CD8-positive, alpha-beta memory T cell (primary cell): ENCODE results near the gene CPT1A. TPM values are rescaled to one million over a fixed set of nuclear protein-coding genes. Genes with fewer than 3 reads are reported as not detected.

Source experiments
- CTCF ChIA-PET: fragments of 350-600 bp; sonication (Branson Sonifier 250); formaldehyde crosslinking; loops from one replicate; lab custom pipeline; 2021; ENCODE audit warnings: antibody characterized with exemption; lab: Charles Lee
- POLR2A ChIA-PET: fragments of 350-600 bp; sonication (Branson Sonifier 250); formaldehyde crosslinking; loops from one replicate; lab custom pipeline; 2021; ENCODE audit warnings: antibody characterized with exemption; lab: Charles Lee
- DNase-seq, 5 donors: peaks; one replicate each; pipeline versions ENCODE4 v3.0.0 to v3.0.0-alpha.2; 2020 to 2022; ENCODE audit warnings: mixed read lengths in 1 of 5
- H3K27ac ChIP-seq: one replicate; pipeline ENCODE4 v1.7.0; 2013; ENCODE audit warnings: low read depth, mild to moderate bottlenecking, low read length, moderate library complexity
- H3K27me3 ChIP-seq: 2 replicates; pipeline ENCODE4 v1.7.0; 2013; ENCODE audit warnings: low read length, mild to moderate bottlenecking; ENCODE audit not compliant: insufficient read depth, poor library complexity, severe bottlenecking
- H3K36me3 ChIP-seq: 2 replicates; pipeline ENCODE4 v1.7.0; 2013; ENCODE audit warnings: mild to moderate bottlenecking, low read length, moderate library complexity; ENCODE audit not compliant: insufficient read depth
- H3K4me1 ChIP-seq: 2 replicates; pipeline ENCODE4 v1.7.0; 2013; ENCODE audit warnings: mild to moderate bottlenecking, low read length, moderate library complexity; ENCODE audit not compliant: insufficient read depth
- H3K4me3 ChIP-seq: 2 replicates; pipeline ENCODE4 v1.7.0; 2013; ENCODE audit warnings: mild to moderate bottlenecking, low read length
- H3K9me3 ChIP-seq: 2 replicates; pipeline ENCODE4 v1.7.0; 2013; ENCODE audit warnings: mild to moderate bottlenecking, low read length
- H3K27ac Mint-ChIP-seq, 8 donors: one replicate each; pipeline ENCODE4 v1.8.0; 2020 to 2021; ENCODE audit warnings: mixed read lengths in 8 of 8, mild to moderate bottlenecking in 6 of 8, inconsistent platforms in 3 of 8, moderate library complexity in 3 of 8
- H3K27me3 Mint-ChIP-seq, 2 donors: one replicate each; pipeline ENCODE4 v1.8.0; 2020 to 2021; ENCODE audit warnings: mixed read lengths in 2 of 2, mild to moderate bottlenecking in 1 of 2, moderate library complexity in 1 of 2
- H3K36me3 Mint-ChIP-seq, 3 donors: one replicate each; pipeline ENCODE4 v1.8.0; 2020 to 2021; ENCODE audit warnings: mixed read lengths in 3 of 3, inconsistent platforms in 1 of 3, mild to moderate bottlenecking in 1 of 3
- H3K4me1 Mint-ChIP-seq, 3 donors: one replicate each; pipeline ENCODE4 v1.8.0; 2020 to 2021; ENCODE audit warnings: mixed read lengths in 3 of 3, inconsistent platforms in 1 of 3, mild to moderate bottlenecking in 1 of 3
- H3K4me3 Mint-ChIP-seq, 7 donors: one replicate each; pipeline ENCODE4 v1.8.0; 2020 to 2021; ENCODE audit warnings: mixed read lengths in 7 of 7, mild to moderate bottlenecking in 6 of 7, moderate library complexity in 4 of 7, inconsistent platforms in 2 of 7
- H3K9me3 Mint-ChIP-seq, 5 donors: one replicate each; pipeline ENCODE4 v1.8.0; 2020 to 2022; ENCODE audit warnings: mixed read lengths in 5 of 5, mild to moderate bottlenecking in 3 of 5, moderate library complexity in 2 of 5, inconsistent platforms in 1 of 5
- polyA plus RNA-seq: library from polyadenylated mRNA; unstranded; fragments of 300-500 nt; fragmentation: Illumina TruSeq; gene quantifications from one replicate; pipeline ENCODE4 v1.2.3, GENCODE V29; 2021
- total RNA-seq, 2 experiments: library from RNA; stranded (reverse); gene quantifications; one replicate each; pipeline ENCODE4 v1.2.3, GENCODE V29; 2021

The CPT1A gene
- total and polyA plus RNA-seq, 3 experiments from 2014 or later, result 9.8 to 27.4 (median 25.6) TPM

DNA sequence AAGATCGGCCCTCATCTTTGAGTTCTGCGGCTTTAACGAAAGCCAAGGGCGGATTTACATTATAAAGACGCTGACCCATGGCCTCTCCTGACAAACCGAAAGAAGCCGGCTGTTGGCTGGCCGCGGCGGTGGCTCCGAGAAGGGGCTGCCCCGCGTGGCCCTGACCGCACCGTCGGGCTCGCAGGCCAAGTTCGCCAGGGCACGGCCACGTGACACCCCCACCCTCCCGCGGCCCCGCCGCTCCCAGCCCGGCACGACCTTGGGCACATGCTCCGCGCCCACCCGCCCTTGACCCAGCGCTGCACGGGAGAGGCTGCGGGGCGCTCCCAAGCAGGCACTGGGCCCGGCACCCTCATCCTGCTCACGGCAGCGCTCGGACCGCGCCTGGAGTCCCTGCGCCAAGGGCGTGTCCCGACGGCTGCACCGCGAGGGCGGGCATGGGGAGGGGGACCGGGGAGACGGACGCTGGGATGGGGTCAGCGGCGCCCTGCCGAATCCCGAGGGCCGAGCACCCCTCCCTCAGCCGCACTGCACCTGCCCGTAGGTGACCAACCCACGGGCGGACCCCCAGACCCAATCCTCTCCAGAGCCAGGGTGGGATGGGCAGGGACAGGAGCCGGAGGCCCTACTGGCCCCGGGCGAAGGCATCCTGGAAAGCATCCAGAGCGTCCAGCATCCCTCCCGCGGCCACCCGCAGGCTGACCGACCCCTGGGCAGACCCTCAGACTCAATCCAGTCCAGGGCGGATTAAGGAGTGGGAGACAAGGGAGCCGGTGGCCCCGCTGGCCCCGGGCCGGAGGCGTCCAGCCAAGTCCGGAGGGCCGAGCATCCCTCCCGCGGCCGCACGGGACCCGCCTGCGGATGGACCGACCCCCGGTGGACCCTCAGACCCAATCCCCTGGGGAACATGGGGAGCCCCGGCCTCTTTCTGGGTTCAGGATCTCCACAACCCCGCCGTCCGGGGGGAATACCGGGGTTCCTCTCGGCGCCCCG, 759 bp downstream of the CPT1A start:
- Mint-ChIP-seq H3K4me3 (peak overlapping the region; percentile 86 to 94 (median 89)), H3K27ac (peak overlapping the region; percentile 88 to 99 (median 96)), H3K4me1 (peaks cover 45 to 67% (median 66%) of the 10 kb centered on the region in 3 donors), H3K36me3 (peaks cover 0 to 10% (median 0%) of the 10 kb centered on the region in 3 donors), H3K9me3 (no peaks in the 10 kb centered on the region), H3K27me3 (peaks cover 0 to 3% of the 10 kb centered on the region in 2 donors)
- ChIA-PET CTCF (no interaction called here), POLR2A (no interaction called here)
- Histone ChIP-seq H3K4me1 (peaks cover 56% of the 10 kb centered on the region), H3K36me3 (no peaks in the 10 kb centered on the region), H3K4me3 (peak overlapping the region; percentile 70), H3K9me3 (no peaks in the 10 kb centered on the region), H3K27ac (peak overlapping the region; percentile 34), H3K27me3 (no peaks in the 10 kb centered on the region)
- DNase-seq, result peak in 3 of 5 donors; percentile 10 to 55 (median 20)

DNA sequence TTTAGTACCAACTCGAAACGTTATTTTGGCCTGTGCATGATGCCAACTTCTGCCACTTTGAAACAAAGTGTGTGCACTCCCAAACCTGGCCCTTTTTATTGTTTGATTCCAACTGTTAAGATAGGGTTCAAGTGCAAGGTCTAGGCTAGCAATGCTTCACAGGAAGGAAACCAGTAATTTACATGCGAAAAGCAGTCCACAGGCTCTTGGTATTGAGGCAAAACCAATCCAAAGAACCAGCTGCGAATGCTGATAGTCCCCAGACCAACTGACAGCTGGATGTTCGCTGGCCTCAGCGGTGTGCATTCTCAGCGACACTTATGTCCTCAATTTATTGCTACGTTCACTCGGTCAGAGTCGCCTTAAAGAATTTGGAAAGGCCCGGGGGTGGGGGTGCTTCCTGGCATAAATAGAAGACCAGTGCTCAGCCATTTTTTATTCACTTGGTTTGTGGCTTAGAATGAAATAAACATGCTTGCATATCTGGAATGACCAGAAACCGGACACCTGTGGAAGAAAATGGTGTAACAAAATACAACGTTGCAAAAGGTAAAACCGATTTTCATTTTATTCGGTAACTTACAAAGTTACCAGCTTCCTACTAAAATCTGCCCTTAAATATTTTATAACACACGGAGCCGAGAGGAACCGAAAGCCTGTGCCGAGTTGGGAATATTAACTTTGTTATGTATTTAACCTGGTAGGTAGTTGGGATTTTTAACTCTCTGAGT, 1.6 kb downstream of the CPT1A start:
- peak overlapping the region; percentile 74 for H3K27ac ChIP-seq
- Mint-ChIP-seq H3K9me3 (no peaks in the 10 kb centered on the region), H3K4me3 (peak overlapping the region; percentile 86 to 94 (median 89)), H3K27ac (peak overlapping the region; percentile 88 to 99 (median 96)), H3K4me1 (peaks cover 49 to 76% (median 75%) of the 10 kb centered on the region in 3 donors), H3K27me3 (peaks cover 0 to 3% of the 10 kb centered on the region in 2 donors), H3K36me3 (peaks cover 0 to 10% (median 0%) of the 10 kb centered on the region in 3 donors)
- H3K4me3 ChIP-seq, result peak overlapping the region; percentile 70
- DNase-seq, result peak in 1 of 5 donors; percentile 21
- POLR2A ChIA-PET, result no interaction called here
- CTCF ChIA-PET, result no interaction called here
- H3K4me1 ChIP-seq, result peaks cover 65% of the 10 kb centered on the region
- H3K27me3 ChIP-seq, result no peaks in the 10 kb centered on the region
- no peaks in the 10 kb centered on the region for H3K36me3 ChIP-seq
- H3K9me3 ChIP-seq, result no peaks in the 10 kb centered on the region

DNA sequence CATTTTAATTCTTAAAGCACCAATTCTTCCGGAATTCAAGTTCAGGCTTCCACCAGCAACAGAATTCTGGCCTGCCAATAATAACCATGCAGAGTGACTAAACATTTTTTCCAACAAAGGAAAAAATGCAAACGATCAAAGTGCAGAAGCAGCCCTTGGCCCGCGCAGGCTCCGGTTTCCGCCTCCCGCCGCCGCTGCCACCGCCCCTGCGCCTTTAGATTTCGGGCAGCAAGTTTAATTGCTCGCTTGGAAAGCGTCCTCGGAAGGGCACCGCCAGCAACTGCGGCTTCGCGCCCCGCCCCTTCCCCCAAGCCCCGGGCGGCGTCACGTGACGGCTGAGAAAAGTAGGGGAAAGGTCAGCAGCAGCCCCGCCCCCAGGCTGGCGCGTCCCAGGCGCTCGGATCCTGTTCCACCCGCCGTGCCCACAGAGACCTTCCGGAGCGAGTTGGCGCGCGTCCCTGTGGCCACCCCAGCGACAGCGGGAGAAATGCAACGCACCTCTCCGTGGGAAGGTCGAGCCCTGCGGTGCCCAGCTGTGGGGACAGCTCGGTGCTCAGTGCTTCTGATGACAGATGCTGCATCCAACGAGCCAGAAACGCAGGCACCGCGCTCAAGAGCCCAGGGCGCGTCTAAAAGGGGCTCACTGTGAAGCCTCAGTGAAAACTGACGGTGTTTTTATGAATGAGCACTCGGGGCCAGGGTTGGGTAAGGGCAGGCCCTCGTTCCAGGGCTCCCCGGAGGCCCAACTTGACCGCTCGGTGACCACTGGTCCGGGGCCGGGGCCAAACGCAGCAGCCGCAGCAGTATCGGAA, 2.5 kb downstream of the CPT1A start:
- Histone ChIP-seq H3K9me3 (no peaks in the 10 kb centered on the region), H3K4me1 (peaks cover 61% of the 10 kb centered on the region), H3K27me3 (no peaks in the 10 kb centered on the region), H3K27ac (peak overlapping the region; percentile 74), H3K4me3 (peak overlapping the region; percentile 70), H3K36me3 (no peaks in the 10 kb centered on the region)
- ChIA-PET POLR2A (no interaction called here), CTCF (interaction anchor here (1.4 kb wide), 1 partner anchor 255 kb away, joined by 5 read pairs; no protein-coding TSS in a partner anchor)
- no peaks in the 10 kb centered on the region for H3K9me3 Mint-ChIP-seq
- peaks cover 50 to 77% (median 76%) of the 10 kb centered on the region in 3 donors for H3K4me1 Mint-ChIP-seq
- H3K27ac Mint-ChIP-seq, result peak overlapping the region; percentile 88 to 99 (median 96)
- peak; percentile 94 to 96 (median 95) for DNase-seq
- peak overlapping the region; percentile 86 to 94 (median 89) for H3K4me3 Mint-ChIP-seq
- H3K36me3 Mint-ChIP-seq, result peaks cover 0 to 10% (median 0%) of the 10 kb centered on the region in 3 donors
- peaks cover 0 to 3% of the 10 kb centered on the region in 2 donors for H3K27me3 Mint-ChIP-seq

DNA sequence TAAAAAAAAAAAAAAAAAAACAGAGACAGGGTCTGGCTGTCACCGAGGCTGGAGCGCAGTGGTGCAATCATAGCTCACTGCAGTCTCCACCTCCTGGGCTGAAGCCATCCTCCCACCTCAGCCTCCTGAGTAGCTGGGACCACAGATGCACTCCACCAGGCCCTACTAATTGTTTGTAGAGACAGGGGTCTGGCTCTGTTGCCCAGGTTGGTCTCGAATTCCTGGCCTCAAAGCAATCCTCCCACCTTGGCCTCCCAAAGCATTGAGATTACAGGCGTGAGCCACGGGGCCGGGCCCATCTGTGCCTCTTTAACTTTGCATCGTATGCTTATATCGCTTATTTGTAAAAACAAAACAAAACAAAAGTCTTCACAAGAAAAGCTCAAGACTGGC, 3.1 kb downstream of the CPT1A start:
- CTCF ChIA-PET, result interaction anchor here (0.9 to 1.4 kb wide), 2 partner anchors 13 to 254 kb away, joined by 3 to 5 read pairs; no protein-coding TSS in a partner anchor

DNA sequence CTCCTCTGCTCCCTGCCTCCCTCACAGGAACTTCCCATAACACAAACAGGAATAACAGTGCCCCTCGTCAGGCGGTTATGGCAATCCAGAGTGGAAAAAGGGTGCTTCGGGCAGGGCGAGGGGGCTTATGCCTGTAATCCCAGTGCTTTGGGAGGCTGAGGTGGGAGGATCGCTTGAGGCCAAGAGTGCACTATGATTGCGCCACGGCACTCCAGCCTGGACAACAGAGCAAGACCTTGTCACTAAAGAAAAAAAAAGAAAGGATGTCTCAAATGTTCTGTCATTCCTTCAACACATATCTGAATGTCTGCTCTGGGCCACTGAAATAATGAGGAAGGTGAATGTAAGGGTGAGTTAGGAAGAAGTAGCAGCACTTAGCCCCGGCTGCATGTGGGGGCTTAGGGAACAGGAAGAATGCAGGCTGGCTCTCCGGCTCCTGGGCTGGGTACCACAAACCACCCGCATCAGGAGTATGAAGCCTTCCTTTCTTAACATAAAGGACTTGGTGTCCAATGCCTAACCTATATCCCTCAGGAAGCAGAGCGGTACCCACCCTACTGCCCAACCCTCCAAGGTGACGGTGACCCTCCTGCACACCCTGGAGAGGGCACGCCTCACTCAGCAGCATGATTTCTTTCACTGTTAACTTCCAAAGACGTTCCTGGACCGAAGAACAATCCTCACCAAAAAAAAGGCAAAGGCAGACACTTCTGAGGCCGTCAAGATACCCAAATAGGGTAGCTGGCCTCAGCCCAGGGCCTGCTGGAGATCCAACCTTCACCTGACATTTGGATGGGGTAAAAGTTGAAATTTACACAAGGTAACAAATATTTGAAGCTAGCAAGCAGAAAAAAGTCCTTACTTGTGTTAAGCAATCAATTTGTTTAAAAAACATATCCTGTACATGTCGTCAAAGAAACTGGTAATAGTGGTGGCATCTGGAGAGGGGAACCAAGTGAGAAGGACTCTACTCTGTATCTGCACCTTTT, 3.8 kb downstream of the CPT1A start:
- H3K4me1 ChIP-seq, result peaks cover 59% of the 10 kb centered on the region
- H3K27ac ChIP-seq, result peak overlapping the region; percentile 74
- Mint-ChIP-seq H3K9me3 (no peaks in the 10 kb centered on the region), H3K27ac (peak overlapping the region; percentile 67 to 99 (median 92)), H3K4me1 (peaks cover 42 to 70% (median 65%) of the 10 kb centered on the region in 3 donors), H3K36me3 (peaks cover 0 to 8% (median 0%) of the 10 kb centered on the region in 3 donors), H3K4me3 (peak overlapping the region; percentile 53 to 94 (median 76)), H3K27me3 (no peaks in the 10 kb centered on the region)
- H3K9me3 ChIP-seq, result no peaks in the 10 kb centered on the region
- H3K36me3 ChIP-seq, result no peaks in the 10 kb centered on the region
- no peaks in the 10 kb centered on the region for H3K27me3 ChIP-seq
- H3K4me3 ChIP-seq, result peak overlapping the region; percentile 70
- POLR2A ChIA-PET, result no interaction called here
- no peak for DNase-seq
- CTCF ChIA-PET, result interaction anchor here (0.9 to 1.4 kb wide), 2 partner anchors 12 to 254 kb away, joined by 3 to 5 read pairs; no protein-coding TSS in a partner anchor

More for the DNA sequence above, 3.1 kb downstream of the CPT1A start:
- H3K27me3 Mint-ChIP-seq, result peaks cover 0 to 1% of the 10 kb centered on the region in 2 donors
- Histone ChIP-seq H3K27ac (peak overlapping the region; percentile 74), H3K9me3 (no peaks in the 10 kb centered on the region), H3K27me3 (no peaks in the 10 kb centered on the region), H3K36me3 (no peaks in the 10 kb centered on the region), H3K4me1 (peaks cover 59% of the 10 kb centered on the region), H3K4me3 (peak overlapping the region; percentile 70)
- POLR2A ChIA-PET, result no interaction called here
- peaks cover 46 to 71% (median 69%) of the 10 kb centered on the region in 3 donors for H3K4me1 Mint-ChIP-seq
- H3K9me3 Mint-ChIP-seq, result no peaks in the 10 kb centered on the region
- peak in 2 of 5 donors; percentile 15 to 59 for DNase-seq
- peak overlapping the region; percentile 88 to 99 (median 96) for H3K27ac Mint-ChIP-seq
- H3K36me3 Mint-ChIP-seq, result peaks cover 0 to 9% (median 0%) of the 10 kb centered on the region in 3 donors
- peak overlapping the region; percentile 86 to 94 (median 89) for H3K4me3 Mint-ChIP-seq

DNA sequence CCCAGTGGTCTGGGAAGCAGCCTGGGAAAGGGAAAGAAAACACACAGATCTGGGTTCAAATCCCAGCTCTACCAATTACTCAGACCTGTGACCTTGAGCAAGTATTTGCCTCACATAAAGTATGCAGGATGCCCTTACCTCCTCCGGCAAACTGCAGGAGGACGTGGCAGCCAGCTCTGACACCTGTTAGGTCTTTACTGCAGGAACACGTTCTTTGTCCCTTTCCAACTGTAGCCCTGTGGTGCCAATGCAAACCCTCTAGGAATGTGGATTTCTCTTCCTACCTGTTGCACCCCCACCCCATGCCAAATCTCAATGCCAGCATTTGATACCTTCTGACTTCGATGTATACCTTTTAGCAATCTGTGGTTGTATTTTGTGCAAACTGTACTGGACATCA, 6.0 kb downstream of the CPT1A start:
- H3K27ac Mint-ChIP-seq, result peak overlapping the region; percentile 32 to 86 (median 72)
- no peaks in the 10 kb centered on the region for H3K27me3 Mint-ChIP-seq
- no peak for DNase-seq
- CTCF ChIA-PET, result interaction anchor here (1.6 kb wide), 1 partner anchor 20 kb away, joined by 3 read pairs; no protein-coding TSS in a partner anchor
- peaks cover 43 to 80% (median 63%) of the 10 kb centered on the region in 3 donors for H3K4me1 Mint-ChIP-seq
- H3K36me3 Mint-ChIP-seq, result peaks cover 0 to 12% (median 2%) of the 10 kb centered on the region in 3 donors
- Histone ChIP-seq H3K27me3 (no peaks in the 10 kb centered on the region), H3K4me3 (no peak overlapping the region), H3K4me1 (peaks cover 50% of the 10 kb centered on the region), H3K36me3 (peaks cover under 1% of the 10 kb centered on the region), H3K9me3 (no peaks in the 10 kb centered on the region), H3K27ac (no peak overlapping the region)
- no peak overlapping the region for H3K4me3 Mint-ChIP-seq
- H3K9me3 Mint-ChIP-seq, result no peaks in the 10 kb centered on the region
- POLR2A ChIA-PET, result no interaction called here
